Activated CD4-positive, alpha-beta T cell treated with anti-CD3 and anti-CD28 coated beads, Interleukin-2, Interleukin-4, amounts not matched to agents 100 ng/mL and 50 ng/mL, durations not matched to agents 16 hours and 8 hours (primary cell): ENCODE measurements around the gene ENTPD7.

ENCODE experiments used
- DNase-seq: peaks from one replicate; pipeline ENCODE4 v3.0.0-alpha.2; 2020; ENCODE audit warnings: low spot score

ENTPD7 gene

GRCh38 chr10:99748823-99749451 lies 89.6 kb downstream of the ENTPD7 start:
- no peak for DNase-seq

GRCh38 chr10:99750641-99751040 lies 91.3 kb downstream of the ENTPD7 start:
- no peak for DNase-seq

GRCh38 chr10:99754670-99755069 lies 95.4 kb downstream of the ENTPD7 start:
- no peak for DNase-seq
